T-helper 2 cell treated with Interferon-gamma antibody and Interleukin-4, amounts not matched to agents 5 μg/mL and 100 μg/mL, for 36 hours (primary cell): ENCODE measurements around the gene EDARADD.
A peak's percentile ranks its signal among the peaks of the same experiment; 100 is the strongest.

ENCODE experiments used
- DNase-seq: peaks from one replicate; pipeline ENCODE4 v3.0.0; 2021; ENCODE audit warnings: low spot score
- H3K27ac Mint-ChIP-seq: one replicate; pipeline ENCODE4 v1.8.0; 2021; ENCODE audit warnings: mild to moderate bottlenecking, mixed read lengths
- H3K27me3 Mint-ChIP-seq: one replicate; pipeline ENCODE4 v1.8.0; 2021; ENCODE audit warnings: low read depth, mixed read lengths
- H3K36me3 Mint-ChIP-seq: one replicate; pipeline ENCODE4 v1.8.0; 2021; ENCODE audit warnings: low read depth, mixed read lengths
- H3K4me1 Mint-ChIP-seq: one replicate; pipeline ENCODE4 v1.8.0; 2021; ENCODE audit warnings: low read depth, mixed read lengths
- H3K4me3 Mint-ChIP-seq: one replicate; pipeline ENCODE4 v1.8.0; 2022; ENCODE audit warnings: mild to moderate bottlenecking, moderate library complexity, mixed read lengths
- H3K9me3 Mint-ChIP-seq: one replicate; pipeline ENCODE4 v1.8.0; 2021; ENCODE audit warnings: mixed read lengths

EDARADD gene

DNA sequence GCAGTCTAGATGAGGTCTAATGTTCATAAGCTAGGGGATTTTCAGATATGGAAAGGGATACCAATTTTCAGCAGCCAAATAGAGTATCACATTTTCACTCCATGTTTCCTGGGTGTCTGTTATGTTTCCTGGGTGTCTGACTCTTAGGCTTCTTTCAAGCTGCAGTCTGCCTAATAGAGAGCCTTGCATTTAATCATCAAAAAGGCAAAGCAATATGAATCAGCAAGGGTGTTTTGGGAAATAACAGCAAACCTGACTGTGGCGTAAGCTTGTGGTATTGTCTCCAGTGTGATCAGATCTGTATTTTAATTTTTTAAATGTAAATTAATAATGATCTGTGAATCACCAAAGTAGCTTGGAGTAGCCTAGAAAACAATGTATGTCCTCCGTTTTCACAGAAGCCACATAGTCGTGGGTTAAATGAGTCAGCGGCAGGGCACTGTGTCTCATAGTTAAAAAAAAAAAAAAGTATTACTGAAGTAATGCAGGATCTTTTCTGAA lies 140.1 kb downstream of the EDARADD start:
- H3K9me3 Mint-ChIP-seq, result no peaks in the 10 kb centered on the region
- H3K36me3 Mint-ChIP-seq, result peaks cover 54% of the 10 kb centered on the region
- peak overlapping the region; percentile 22 for H3K4me3 Mint-ChIP-seq
- peak overlapping the region; percentile 76 for H3K27ac Mint-ChIP-seq
- H3K4me1 Mint-ChIP-seq, result peaks cover 31% of the 10 kb centered on the region
- peak; percentile 50 for DNase-seq
- H3K27me3 Mint-ChIP-seq, result no peaks in the 10 kb centered on the region
